ENCODE measurements around the gene CTNNBL1. TPM values are rescaled to one million over a fixed set of nuclear protein-coding genes. Genes with fewer than 3 reads are reported as not detected.

Gene CTNNBL1
- total RNA-seq, 4 donors from 2014 or later = 11.5 to 57.2 (median 35.2) TPM

DNA sequence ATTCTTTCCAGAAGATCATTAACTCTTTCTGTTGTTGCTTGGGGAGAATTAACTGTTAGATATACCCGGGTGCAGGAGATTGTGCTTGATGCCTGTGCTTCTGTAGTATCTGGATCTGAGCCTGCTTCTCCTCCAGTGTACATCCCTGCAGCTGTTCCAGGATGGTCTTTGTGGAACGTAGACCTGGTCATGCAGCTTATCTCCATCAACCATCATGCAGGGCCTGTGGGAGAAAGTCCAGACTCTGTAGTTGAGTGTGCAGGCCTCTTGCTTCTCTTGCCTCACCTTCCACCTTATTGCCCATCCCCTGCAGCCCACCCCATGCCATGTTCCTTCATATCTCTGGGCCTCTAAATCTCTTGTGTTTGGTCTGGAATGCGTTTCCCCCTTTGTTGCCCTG is 133.8 kb downstream of the CTNNBL1 start:
- no peak overlapping the region for H3K27ac ChIP-seq
- H3K4me3 ChIP-seq = no peak overlapping the region
- no peaks in the 10 kb centered on the region for H3K9me3 ChIP-seq
- H3K36me3 ChIP-seq = no peaks in the 10 kb centered on the region
- no peaks in the 10 kb centered on the region for H3K27me3 ChIP-seq
- TF ChIP-seq POLR2A (IDR thresholded peaks at IDR 0.05) (no peak), CTCF (IDR thresholded peaks at IDR 0.05) (no peak)
- intact Hi-C loops (cut with DNase I; ENCODE audit: low total_unique reads) = no loop called here
- DNase-seq = no peak
- H3K4me1 ChIP-seq = no peaks in the 10 kb centered on the region

GRCh38 chr20:37828684-37829083 is 134.9 kb downstream of the CTNNBL1 start:
- H3K27ac ChIP-seq = no peak overlapping the region
- intact Hi-C loops (cut with DNase I; ENCODE audit: low total_unique reads) = no loop called here
- H3K9me3 ChIP-seq = no peaks in the 10 kb centered on the region
- no peak for DNase-seq
- H3K27me3 ChIP-seq = no peaks in the 10 kb centered on the region
- H3K4me3 ChIP-seq = no peak overlapping the region
- no peaks in the 10 kb centered on the region for H3K36me3 ChIP-seq
- TF ChIP-seq CTCF (IDR thresholded peaks at IDR 0.05) = no peak
- TF ChIP-seq POLR2A (IDR thresholded peaks at IDR 0.05) = no peak
- H3K4me1 ChIP-seq = no peaks in the 10 kb centered on the region

- H3K27me3 ChIP-seq = no peaks in the 10 kb centered on the region
- H3K36me3 ChIP-seq = no peaks in the 10 kb centered on the region
- no peak for DNase-seq
- no peaks in the 10 kb centered on the region for H3K4me1 ChIP-seq
- no peak overlapping the region for H3K4me3 ChIP-seq
- no peak for TF ChIP-seq POLR2A (IDR thresholded peaks at IDR 0.05)
- no peak for TF ChIP-seq CTCF (IDR thresholded peaks at IDR 0.05)
- H3K27ac ChIP-seq = no peak overlapping the region
- H3K9me3 ChIP-seq = no peaks in the 10 kb centered on the region
- intact Hi-C loops (cut with DNase I; ENCODE audit: low total_unique reads) = no loop called here
These were observed 135.3 kb downstream of the CTNNBL1 start for GRCh38 chr20:37829128-37829527.

GRCh38 chr20:37833221-37833896 is 139.5 kb downstream of the CTNNBL1 start:
- no peaks in the 10 kb centered on the region for H3K4me1 ChIP-seq
- no peak overlapping the region for H3K27ac ChIP-seq
- no peak for TF ChIP-seq POLR2A (IDR thresholded peaks at IDR 0.05)
- TF ChIP-seq CTCF (IDR thresholded peaks at IDR 0.05) = no peak
- intact Hi-C loops (cut with DNase I; ENCODE audit: low total_unique reads) = no loop called here
- H3K27me3 ChIP-seq = no peaks in the 10 kb centered on the region
- no peak overlapping the region for H3K4me3 ChIP-seq
- H3K36me3 ChIP-seq = no peaks in the 10 kb centered on the region
- DNase-seq = no peak
- no peaks in the 10 kb centered on the region for H3K9me3 ChIP-seq

DNA sequence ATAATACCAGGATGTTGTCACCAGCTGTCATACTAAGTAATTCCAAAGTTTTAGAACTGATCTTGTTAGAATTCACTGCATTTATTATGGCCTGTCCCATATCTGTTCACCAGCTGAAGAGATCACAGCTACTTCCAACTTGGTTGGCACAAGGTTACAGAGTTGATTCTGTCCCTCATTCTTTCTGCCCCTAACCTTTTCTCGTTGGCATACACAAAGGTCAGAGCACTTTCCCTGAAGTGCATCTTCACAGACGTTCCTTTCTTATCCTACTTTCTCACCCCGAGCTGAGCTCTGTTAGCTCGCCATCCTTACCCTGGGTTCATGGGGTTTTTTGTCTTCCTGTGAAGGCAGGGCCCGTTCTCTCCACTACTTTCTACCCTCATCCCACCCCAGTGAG is 143.1 kb downstream of the CTNNBL1 start:
- TF ChIP-seq POLR2A (IDR thresholded peaks at IDR 0.05) (no peak), CTCF (IDR thresholded peaks at IDR 0.05) (no peak)
- intact Hi-C loops (cut with DNase I; ENCODE audit: low total_unique reads) = no loop called here

More for the DNA sequence above, 143.1 kb downstream of the CTNNBL1 start:
- H3K36me3 ChIP-seq = no peaks in the 10 kb centered on the region
- no peaks in the 10 kb centered on the region for H3K27me3 ChIP-seq
- no peaks in the 10 kb centered on the region for H3K9me3 ChIP-seq
- no peak overlapping the region for H3K4me3 ChIP-seq
- H3K27ac ChIP-seq = no peak overlapping the region
- no peaks in the 10 kb centered on the region for H3K4me1 ChIP-seq
- no peak for DNase-seq

Measured in uterus (tissue), 4 donors.